NCI-H1694 (cell line): ENCODE measurements around the gene TMEM245.

Experiments used
- DNase-seq: peaks from one replicate; lab custom pipeline; 2025; lab: John Stamatoyannopoulos, UW

Gene TMEM245

GRCh38 chr9:109101202-109101595, 18.5 kb downstream of the TMEM245 start:
- no peak for DNase-seq

- no peak for DNase-seq
Measured at GRCh38 chr9:109100543-109101201, 19.1 kb downstream of the TMEM245 start.

- DNase-seq, result no peak
Measured at GRCh38 chr9:109098960-109099308, 20.8 kb downstream of the TMEM245 start.

- DNase-seq, result no peak
Measured at GRCh38 chr9:109098171-109098959, 21.4 kb downstream of the TMEM245 start.

- DNase-seq, result no peak
Measured at GRCh38 chr9:109097146-109097545, 22.6 kb downstream of the TMEM245 start.

- DNase-seq, result no peak
Measured at GRCh38 chr9:109095321-109095720, 24.4 kb downstream of the TMEM245 start.

- DNase-seq, result no peak
Measured at GRCh38 chr9:109094268-109094667, 25.5 kb downstream of the TMEM245 start.

- no peak for DNase-seq
Measured at GRCh38 chr9:109092587-109092986, 27.2 kb downstream of the TMEM245 start.

GRCh38 chr9:109092051-109092580, 27.6 kb downstream of the TMEM245 start:
- DNase-seq, result no peak

- no peak for DNase-seq
Measured at GRCh38 chr9:109088221-109088620, 31.5 kb downstream of the TMEM245 start.

GRCh38 chr9:109087795-109088194, 32.0 kb downstream of the TMEM245 start:
- DNase-seq, result no peak

GRCh38 chr9:109086221-109086620, 33.5 kb downstream of the TMEM245 start:
- DNase-seq, result no peak

- no peak for DNase-seq
Measured at GRCh38 chr9:109085510-109085909, 34.2 kb downstream of the TMEM245 start.

- DNase-seq, result no peak
Measured at GRCh38 chr9:109083813-109084405, 35.8 kb downstream of the TMEM245 start.

- DNase-seq, result no peak
Measured at GRCh38 chr9:109083141-109083540, 36.6 kb downstream of the TMEM245 start.

GRCh38 chr9:109082091-109082620, 37.6 kb downstream of the TMEM245 start:
- DNase-seq, result no peak

GRCh38 chr9:109074236-109074889, 45.4 kb downstream of the TMEM245 start:
- no peak for DNase-seq

- DNase-seq, result no peak
Measured at GRCh38 chr9:109072821-109073435, 46.8 kb downstream of the TMEM245 start.

GRCh38 chr9:109072133-109072692, 47.5 kb downstream of the TMEM245 start:
- no peak for DNase-seq

GRCh38 chr9:109068764-109069163, 51.0 kb downstream of the TMEM245 start:
- DNase-seq, result no peak

GRCh38 chr9:109064963-109065702, 54.6 kb downstream of the TMEM245 start:
- DNase-seq, result no peak
